K562 (cell line): ENCODE measurements around the gene ZBTB33. TPM values are rescaled to one million over a fixed set of nuclear protein-coding genes. Genes with fewer than 3 reads are reported as not detected.

Experiments
- polyA plus RNA-seq, 8 experiments: library from polyadenylated mRNA; depleted of rRNA in 4 of 8; stranded (reverse) in 5 of 8; unstranded in 3 of 8; fragments of >200 nt; fragmentation: Nextera tagmentation in 2 of 8; fragmentation: Illumina TruSeq in 1 of 8; extraction: Ambion mirVana in 2 of 8; extraction: Trizol in 1 of 8; gene quantifications; 2 replicates each; pipeline versions ENCODE4 v1.2.1 to v1.2.3, GENCODE V29; 2011 to 2014; ENCODE audit warnings: inconsistent platforms in 1 of 8, missing spikeins in 1 of 8
- total RNA-seq, 7 experiments: library from RNA; depleted of rRNA in 6 of 7; stranded (reverse); fragments of >200 nt in 6 of 7; fragmentation: Illumina TruSeq in 2 of 7; extraction: Trizol in 2 of 7; gene quantifications; 2 replicates each; pipeline versions ENCODE4 v1.2.1 to v1.2.3, GENCODE V29; 2011 to 2021; ENCODE audit warnings: low replicate concordance in 1 of 7
- TF ChIP-seq, protein P1 (sequence below), 2 experiments: fragments of 450-650 bp; formaldehyde crosslinking in 1 of 2; IDR thresholded peaks; 2 replicates each; pipeline versions ENCODE4 v1.4.0 to v1.6.1; 2014 to 2020; ENCODE audit warnings: mild to moderate bottlenecking in 2 of 2, borderline replicate concordance in 1 of 2, low read depth in 1 of 2

Gene ZBTB33
- total and polyA plus RNA-seq, 9 of the 15 experiments (the other 6 are each of a cell fraction or from before 2014, with no cell fraction given): 5.6 to 29.8 (median 15.6) TPM

DNA sequence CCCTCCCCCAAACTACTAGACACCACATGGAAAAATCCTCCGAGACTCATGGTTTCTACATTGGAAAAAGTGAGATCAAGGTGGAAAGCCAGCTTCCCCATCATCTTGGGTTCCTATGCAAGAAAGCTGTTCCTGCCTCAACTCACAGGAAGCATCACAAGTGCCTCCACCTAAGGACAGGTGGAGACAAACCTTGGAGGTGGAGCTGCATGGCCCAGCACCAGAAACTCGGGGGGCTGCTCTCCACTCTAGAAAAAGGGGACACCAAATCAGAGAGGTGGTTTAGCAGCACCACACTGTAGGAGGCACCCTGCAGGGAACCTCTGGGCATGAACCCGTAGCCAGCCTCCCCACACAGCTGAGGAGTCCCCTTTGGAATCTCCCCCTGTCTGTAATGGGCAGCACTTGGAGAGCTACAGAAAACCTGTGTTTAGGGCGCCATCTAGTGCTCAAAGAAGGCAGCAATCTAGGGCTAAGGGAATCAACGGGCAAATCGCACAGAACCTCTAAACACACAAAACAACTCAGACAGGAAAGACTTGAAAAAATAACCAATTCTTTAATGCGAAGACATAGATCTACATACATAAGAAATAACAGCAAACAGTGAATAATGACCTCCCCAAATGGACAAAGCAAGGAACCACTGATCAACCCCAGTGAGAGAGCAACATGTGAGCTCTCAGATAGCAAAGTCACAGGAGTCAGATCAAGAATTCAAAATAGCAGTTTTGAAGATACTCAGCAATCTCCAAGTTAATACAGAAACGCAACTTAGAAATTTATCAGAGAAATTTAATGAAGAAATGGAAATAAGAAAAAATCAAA, 37.0 kb upstream of the ZBTB33 start (continued):
- TF ChIP-seq, protein P1, sequence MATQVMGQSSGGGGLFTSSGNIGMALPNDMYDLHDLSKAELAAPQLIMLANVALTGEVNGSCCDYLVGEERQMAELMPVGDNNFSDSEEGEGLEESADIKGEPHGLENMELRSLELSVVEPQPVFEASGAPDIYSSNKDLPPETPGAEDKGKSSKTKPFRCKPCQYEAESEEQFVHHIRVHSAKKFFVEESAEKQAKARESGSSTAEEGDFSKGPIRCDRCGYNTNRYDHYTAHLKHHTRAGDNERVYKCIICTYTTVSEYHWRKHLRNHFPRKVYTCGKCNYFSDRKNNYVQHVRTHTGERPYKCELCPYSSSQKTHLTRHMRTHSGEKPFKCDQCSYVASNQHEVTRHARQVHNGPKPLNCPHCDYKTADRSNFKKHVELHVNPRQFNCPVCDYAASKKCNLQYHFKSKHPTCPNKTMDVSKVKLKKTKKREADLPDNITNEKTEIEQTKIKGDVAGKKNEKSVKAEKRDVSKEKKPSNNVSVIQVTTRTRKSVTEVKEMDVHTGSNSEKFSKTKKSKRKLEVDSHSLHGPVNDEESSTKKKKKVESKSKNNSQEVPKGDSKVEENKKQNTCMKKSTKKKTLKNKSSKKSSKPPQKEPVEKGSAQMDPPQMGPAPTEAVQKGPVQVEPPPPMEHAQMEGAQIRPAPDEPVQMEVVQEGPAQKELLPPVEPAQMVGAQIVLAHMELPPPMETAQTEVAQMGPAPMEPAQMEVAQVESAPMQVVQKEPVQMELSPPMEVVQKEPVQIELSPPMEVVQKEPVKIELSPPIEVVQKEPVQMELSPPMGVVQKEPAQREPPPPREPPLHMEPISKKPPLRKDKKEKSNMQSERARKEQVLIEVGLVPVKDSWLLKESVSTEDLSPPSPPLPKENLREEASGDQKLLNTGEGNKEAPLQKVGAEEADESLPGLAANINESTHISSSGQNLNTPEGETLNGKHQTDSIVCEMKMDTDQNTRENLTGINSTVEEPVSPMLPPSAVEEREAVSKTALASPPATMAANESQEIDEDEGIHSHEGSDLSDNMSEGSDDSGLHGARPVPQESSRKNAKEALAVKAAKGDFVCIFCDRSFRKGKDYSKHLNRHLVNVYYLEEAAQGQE (IDR thresholded peaks at IDR 0.05; ENCODE audit: borderline replicate concordance): peak; percentile 67
- TF ChIP-seq, protein P1 (CRISPR knock-in tag; IDR thresholded peaks at IDR 0.05; ENCODE audit: low read depth): no peak
